Measurements from ENCODE around the gene SUGCT.

GRCh38 chr7:40843338-40843985 lies 708.7 kb downstream of the SUGCT start:
- TF ChIP-seq, protein P1, sequence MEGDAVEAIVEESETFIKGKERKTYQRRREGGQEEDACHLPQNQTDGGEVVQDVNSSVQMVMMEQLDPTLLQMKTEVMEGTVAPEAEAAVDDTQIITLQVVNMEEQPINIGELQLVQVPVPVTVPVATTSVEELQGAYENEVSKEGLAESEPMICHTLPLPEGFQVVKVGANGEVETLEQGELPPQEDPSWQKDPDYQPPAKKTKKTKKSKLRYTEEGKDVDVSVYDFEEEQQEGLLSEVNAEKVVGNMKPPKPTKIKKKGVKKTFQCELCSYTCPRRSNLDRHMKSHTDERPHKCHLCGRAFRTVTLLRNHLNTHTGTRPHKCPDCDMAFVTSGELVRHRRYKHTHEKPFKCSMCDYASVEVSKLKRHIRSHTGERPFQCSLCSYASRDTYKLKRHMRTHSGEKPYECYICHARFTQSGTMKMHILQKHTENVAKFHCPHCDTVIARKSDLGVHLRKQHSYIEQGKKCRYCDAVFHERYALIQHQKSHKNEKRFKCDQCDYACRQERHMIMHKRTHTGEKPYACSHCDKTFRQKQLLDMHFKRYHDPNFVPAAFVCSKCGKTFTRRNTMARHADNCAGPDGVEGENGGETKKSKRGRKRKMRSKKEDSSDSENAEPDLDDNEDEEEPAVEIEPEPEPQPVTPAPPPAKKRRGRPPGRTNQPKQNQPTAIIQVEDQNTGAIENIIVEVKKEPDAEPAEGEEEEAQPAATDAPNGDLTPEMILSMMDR (IDR thresholded peaks at IDR 0.05) = no peak
- TF ChIP-seq POLR2AphosphoS5 (IDR thresholded peaks at IDR 0.05) = no peak
- no peak for TF ChIP-seq POLR2A (IDR thresholded peaks at IDR 0.05)
